AG09309 (cell line): ENCODE measurements around the gene REXO1.

Experiments
- DNase-seq: peaks from one replicate; pipeline ENCODE4 v3.0.0-alpha.2; 2010; ENCODE audit warnings: low read depth
- H3K4me3 ChIP-seq: 2 replicates; pipeline ENCODE4 v1.5.1; 2011; ENCODE audit warnings: mild to moderate bottlenecking, low read depth, low read length, moderate library complexity; ENCODE audit not compliant: control insufficient read depth
- TF ChIP-seq, protein P1 (sequence below): IDR thresholded peaks from 2 replicates; pipeline ENCODE4 v1.5.1; 2011; ENCODE audit warnings: mild to moderate bottlenecking, low read depth, low read length, inconsistent platforms; ENCODE audit not compliant: insufficient read depth, control insufficient read depth; ENCODE audit errors: missing control alignments

The REXO1 gene

DNA sequence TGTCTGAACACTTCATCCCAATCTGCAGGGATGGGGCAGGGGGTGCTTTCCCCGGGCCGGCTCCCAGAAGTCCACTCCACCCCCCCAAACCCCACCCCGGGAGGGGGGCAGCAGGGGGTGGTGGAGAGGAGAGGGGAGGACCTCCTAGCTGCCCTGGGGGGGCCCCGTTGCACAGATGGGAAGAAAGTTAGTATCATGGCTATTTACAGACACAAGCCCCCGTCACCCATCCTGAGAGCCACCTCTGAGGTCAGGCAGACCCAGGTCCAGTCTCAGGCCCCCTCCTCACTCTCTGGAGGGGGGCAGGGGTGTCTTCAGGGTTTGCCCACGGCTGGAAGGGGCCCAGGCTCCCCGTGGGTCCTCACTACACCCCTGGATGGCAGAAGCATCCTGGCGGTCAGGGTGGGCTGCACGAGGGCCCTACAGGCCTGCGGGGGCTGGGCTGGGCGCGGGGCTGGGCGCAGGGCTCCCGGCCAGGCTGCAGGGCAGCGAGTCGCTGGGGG, 5.8 kb upstream of the REXO1 start:
- TF ChIP-seq, protein P1, sequence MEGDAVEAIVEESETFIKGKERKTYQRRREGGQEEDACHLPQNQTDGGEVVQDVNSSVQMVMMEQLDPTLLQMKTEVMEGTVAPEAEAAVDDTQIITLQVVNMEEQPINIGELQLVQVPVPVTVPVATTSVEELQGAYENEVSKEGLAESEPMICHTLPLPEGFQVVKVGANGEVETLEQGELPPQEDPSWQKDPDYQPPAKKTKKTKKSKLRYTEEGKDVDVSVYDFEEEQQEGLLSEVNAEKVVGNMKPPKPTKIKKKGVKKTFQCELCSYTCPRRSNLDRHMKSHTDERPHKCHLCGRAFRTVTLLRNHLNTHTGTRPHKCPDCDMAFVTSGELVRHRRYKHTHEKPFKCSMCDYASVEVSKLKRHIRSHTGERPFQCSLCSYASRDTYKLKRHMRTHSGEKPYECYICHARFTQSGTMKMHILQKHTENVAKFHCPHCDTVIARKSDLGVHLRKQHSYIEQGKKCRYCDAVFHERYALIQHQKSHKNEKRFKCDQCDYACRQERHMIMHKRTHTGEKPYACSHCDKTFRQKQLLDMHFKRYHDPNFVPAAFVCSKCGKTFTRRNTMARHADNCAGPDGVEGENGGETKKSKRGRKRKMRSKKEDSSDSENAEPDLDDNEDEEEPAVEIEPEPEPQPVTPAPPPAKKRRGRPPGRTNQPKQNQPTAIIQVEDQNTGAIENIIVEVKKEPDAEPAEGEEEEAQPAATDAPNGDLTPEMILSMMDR, result no peak
- no peak overlapping the region for H3K4me3 ChIP-seq
- DNase-seq, result no peak

DNA sequence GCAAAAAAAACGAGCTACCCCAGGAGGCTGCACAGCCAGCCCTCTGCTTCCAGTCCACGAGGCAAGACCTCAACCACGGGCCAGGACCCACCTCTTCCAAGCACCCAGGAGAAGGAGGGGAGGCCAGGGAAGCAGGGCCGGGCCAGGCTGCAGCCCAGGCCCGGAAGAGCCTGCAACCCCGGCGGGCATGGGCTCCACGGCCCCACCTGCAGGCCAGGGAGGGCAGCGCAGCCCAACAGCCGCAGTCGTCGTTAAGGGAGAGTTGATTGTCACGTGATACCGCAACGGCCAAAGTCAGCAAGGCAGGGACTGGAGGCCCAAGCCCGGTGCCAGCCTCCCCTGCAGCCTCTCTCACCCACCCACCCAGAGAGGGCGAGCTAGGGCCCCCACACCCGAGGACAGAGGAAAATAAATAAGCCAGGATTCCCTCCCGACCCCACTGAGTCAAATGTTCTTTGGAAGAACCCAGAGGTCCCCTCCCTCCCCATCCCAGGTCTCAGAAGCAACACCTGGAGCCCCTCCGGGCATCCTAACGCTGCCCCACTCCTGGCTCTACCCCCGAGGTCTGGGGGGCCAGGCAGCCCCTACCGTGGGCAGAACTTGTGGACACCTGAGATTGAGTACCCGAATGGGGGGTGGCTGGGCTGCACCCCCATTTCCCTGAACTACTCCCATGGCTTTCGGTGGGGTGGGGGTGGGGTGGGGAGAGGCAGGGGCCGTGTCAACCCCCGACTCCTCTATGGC, 5.2 kb upstream of the REXO1 start:
- no peak overlapping the region for H3K4me3 ChIP-seq
- DNase-seq, result no peak
- TF ChIP-seq, protein P1, result peak; percentile 84

DNA sequence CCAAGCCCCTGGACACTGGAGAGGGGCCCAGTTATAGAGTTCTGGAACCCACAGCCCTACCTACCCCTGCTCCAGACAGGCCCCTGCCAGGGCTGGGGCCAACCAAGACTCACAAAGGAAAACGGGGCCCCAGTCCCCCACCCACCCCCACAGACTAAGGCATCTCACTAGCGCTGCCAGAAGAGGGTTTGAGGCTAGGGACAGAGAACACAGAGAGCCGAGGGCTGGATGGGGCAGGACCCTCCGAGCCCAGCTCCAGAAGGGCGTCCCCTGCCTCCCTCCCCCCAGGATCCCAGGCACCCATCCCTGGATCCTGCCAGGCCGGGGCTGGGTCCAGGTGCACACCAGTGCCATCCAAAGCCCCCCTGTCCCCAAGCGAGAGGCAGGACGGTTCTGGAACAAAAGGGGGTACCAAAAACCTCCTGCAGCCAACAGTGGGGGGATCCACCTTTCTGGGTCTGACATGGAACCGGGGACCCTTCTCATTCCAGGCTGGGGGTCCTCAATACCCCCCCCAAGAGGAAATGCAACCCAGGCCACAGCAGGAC, 4.4 kb upstream of the REXO1 start:
- TF ChIP-seq, protein P1, result no peak
- no peak for DNase-seq
- no peak overlapping the region for H3K4me3 ChIP-seq

DNA sequence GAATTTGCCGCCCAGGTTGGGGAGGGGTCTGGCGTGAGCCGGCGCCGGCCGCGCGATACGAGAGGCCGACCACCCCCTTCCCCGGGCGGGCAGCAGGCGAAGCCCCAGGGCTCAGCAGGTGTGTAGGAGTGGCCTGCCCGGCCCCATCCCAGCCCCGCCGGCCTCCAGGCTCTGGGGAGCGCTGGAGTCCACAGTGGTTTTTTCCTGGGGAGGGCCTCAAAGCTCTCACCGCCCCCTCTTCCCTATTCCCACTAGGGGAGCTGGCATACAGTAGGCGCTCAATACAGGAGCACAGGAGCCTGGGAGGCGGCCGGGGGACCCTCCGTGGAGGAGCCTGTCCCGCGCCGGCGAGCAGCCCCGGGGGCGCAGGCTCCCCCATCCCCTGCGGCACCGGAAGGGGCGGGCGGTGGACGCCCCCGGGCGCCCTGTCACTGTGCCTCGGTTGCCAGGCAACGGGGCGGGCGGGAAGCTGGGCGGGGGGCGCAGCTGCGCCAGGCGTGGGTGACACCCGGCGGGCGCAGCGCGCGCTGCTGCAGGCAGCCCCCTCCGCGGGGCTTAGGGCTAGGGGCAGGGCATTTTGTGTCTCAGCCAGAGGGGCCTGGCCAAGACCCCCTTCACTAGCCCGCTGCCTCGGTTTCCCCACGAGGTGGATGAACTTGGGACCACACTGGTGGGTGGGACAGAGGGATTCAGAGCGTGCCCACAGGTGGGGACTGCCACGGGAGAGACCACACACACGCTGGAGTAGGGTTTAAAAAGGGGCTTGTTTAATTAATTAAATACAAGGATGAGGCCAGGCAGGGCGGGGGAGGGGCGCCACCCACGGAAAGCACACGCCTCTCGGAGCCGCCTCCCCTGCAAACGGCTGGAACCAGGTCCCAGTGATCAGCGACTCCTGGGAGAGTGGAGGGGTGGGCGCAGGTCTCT, 3.6 kb upstream of the REXO1 start:
- TF ChIP-seq, protein P1, result no peak
- H3K4me3 ChIP-seq, result no peak overlapping the region
- no peak for DNase-seq

DNA sequence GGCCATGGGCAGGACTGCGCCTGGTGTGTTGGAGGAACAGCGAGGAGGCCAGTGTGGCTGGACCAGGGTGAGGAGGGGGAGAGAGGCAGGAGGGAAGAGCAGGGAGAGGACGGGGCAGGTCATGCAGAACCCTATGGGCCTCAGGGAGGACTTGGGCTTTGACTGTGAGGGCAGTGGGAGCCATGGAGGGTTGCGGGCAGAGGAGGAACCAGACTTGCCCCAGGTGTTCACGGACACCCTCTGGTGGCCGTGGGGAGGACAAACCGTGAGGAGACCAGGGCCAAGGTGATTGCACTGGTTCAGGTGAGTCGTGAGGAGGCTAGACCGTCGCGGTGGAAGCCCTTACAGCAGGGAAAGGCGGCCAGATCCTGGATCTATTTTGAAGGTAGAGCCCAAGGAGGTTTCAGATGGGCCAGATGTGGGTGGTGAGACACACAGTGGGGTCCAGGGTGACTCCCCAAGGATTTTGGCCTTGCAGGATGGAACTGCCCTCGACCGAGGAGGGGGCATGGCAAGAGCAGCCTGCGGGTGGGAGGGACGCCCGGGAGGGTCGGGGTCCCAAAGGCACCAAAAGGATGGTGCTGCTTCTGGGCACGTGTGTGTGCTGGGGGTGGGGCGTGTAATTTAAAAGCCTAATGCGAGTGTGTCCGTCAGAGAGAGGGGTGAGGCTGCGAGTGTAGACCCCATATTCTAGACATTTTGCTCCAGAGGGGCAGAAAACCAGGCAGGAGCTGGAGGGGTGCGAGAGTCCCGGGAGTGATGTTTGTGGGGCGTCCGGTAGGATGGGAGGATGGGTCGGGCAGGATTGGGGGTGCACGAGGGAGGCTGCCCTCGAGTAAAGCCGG, 2.7 kb upstream of the REXO1 start:
- TF ChIP-seq, protein P1, result no peak
- no peak for DNase-seq
- no peak overlapping the region for H3K4me3 ChIP-seq

DNA sequence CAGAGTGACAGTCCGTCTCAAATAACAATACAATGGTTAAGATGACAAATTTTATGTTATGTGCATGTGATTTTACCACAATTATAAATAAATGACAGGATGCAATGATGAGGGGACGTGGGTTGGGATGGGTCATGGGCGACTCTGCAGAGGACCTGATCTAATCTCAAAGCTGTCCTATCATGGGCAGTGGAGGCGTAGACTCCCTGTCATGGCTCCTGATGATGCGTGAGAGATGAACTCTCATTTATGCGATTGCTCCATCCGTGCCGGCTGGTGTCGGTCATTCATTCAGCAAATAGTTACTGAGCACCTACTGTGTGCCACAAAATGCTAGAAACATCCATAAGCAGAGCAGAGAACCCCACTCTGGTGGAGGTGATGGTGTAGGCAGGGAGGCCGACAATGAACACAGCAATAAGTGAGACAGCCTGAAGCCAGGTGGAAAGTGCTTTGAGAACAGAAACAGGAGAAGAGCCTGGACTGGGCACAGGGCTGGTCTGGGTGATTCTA, 1.7 kb upstream of the REXO1 start:
- TF ChIP-seq, protein P1, result no peak
- no peak overlapping the region for H3K4me3 ChIP-seq
- DNase-seq, result no peak
